Stimulated activated CD4-positive, alpha-beta T cell treated with anti-CD3 and anti-CD28 coated beads, TNF-alpha, amount 100 ng/mL, for 24 hours (primary cell): ENCODE measurements around the gene DDX19B.
"Not testable (repeated sequence)": the region's sequence is repeated elsewhere in the genome, so short reads cannot be mapped to it uniquely, and the experiment has no call there.

ENCODE experiments used
- DNase-seq, 3 experiments: peaks; one replicate each; pipeline ENCODE4 v3.0.0-alpha.2; 2020; ENCODE audit warnings: low read depth in 3 of 3

DDX19B gene

GRCh38 chr16:70287304-70287971, 11.5 kb upstream of the DDX19B start:
- DNase-seq, result not testable (repeated sequence)

GRCh38 chr16:70289229-70290094, 9.5 kb upstream of the DDX19B start, which contains the start of gene AARS1:
TSS of gene AARS1 (minus strand) at chr16:70289506. CDS start at chr16:70282763, 6,743 bp downstream.
- peak; percentile 89 to 94 (median 92) for DNase-seq

- DNase-seq, result no peak
Observed at GRCh38 chr16:70290949-70291519, 8.0 kb upstream of the DDX19B start.

GRCh38 chr16:70292148-70292547, 6.8 kb upstream of the DDX19B start:
- DNase-seq, result not testable (repeated sequence)

DNA sequence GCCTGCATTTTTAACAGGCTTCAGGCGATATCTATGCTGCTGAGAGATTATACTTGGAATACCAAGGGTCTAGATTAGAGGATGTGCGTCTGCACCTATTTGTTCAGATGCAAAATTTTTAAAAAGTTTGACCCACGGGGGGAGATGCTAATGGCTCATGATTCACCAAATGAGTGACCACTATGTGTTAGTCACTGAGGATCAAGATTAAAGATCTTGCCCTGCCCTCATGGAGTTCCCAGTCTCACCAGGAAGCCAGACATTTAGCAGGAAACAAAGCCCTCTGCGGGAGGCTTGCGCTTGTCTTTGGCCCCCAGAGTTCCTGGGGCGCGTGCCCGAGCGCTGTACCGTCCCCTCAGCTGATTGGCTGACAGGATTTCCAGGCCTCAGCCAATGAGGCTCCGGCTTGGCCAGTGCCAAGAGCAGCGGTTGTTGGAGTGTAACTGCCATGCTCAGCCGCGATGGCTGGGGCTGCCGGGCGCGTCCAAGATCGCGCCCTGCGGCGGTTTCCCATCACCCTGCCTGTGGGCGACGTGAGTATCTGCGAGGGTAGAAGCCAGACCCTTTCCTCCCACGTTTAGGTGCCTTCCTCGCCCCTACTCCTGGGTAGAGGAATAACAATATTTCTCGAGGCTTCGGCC, 4.5 kb upstream of the DDX19B start:
- no peak for DNase-seq

DNA sequence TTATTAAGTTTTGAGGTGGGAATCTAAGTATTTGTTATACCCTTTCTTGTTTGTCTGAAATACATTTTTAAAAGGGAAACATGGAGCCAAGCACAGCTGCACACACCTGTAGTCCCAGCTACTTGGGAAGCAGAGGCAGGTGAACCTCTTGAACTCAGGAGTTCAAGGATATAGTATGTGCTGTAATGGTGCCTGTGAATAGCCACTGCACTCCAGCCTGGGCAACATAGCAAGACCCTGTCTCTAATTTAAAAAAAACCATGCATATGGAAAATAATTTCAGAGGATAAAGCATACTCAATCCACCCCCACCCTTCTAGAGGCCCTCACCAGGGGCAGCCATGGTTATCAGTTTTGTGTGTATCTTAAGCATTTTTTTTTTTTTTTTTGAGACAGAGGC, 3.4 kb upstream of the DDX19B start:
- DNase-seq, result no peak

DNA sequence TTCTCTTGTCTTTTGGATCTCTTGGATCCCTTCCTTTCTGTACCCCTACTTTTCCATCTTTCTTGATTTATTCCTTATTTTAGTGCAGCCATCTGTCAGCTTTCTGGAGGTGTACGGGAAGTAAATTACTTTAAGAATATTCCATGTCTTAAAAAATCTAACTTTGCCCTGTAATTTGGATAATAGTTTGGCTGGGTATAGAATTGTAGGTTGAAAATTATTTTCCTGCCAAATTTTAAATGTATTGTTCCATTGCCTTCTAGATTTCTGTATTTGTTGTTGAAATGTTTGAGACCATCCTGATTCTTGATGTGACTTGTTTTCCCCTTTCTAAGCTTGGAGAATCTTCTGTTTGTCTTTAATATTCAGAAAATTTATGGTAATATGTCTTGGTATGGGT, 2.1 kb downstream of the DDX19B start:
- no peak for DNase-seq

DNA sequence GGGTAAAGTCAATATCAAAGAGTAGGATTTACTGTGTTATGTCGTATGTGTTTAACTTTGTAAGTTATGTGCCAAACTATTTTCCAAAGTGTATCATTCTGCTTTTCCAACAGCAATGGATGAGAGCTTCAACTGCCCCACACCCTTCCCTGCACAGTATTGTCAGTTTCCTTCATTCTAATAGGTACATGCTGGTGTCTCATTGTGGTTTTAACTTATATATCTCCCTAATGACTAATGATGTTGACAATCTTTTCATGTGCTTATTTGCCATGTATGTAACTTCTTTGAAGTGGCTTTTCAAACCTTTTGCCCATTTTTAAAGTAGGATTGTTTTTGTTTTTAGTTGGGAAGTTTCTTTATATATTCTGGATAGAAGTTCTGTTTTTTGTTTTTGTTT, 3.8 kb downstream of the DDX19B start:
- no peak for DNase-seq

DNA sequence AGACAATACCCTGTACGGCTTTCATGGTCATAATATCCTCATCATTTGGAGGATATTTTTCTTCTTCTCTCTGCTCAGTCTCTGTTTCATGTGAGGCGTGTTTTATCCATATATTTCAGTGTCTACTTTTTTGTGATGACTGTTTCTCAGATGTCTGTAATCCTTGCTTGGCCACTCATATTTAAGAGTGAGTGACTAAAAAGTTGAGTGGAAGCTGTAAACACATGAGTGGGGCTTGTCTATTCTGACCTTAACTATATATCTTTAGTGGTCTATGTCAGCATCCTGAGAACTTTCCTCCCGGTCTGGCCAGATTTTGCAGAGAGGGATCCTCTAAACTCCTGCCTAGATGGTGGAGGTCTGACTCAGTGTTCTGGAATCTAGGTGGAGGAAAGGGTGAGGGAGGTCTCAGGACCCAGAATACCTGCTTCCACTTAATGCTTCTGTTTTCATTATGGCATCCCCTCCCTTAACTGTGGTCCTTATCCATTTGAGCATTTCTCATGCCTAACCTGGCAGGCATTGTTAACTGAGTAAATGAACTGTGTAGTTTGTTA, 6.0 kb downstream of the DDX19B start:
- no peak for DNase-seq

DNA sequence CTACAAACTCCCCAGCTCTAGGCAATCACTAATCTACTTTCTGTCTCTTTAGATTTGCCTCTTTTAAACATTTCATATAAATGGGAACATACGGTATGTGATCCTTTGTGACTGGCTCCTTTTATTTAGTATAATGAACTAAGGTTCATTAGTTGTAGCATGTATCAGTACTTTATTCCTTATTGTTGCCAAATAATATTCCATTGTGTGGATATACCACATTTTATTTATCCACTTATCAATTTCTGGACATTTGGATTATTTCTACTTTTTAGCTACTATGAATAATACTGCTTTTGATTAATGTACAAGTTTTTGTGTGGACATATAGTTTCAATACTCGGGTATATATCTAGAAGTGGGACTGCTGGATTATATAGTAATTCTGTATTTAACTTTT, 7.9 kb downstream of the DDX19B start:
- DNase-seq, result no peak

GRCh38 chr16:70307726-70308125, 8.7 kb downstream of the DDX19B start:
- not testable (repeated sequence) for DNase-seq

GRCh38 chr16:70320121-70320520, 21.1 kb downstream of the DDX19B start:
- DNase-seq, result no peak

DNA sequence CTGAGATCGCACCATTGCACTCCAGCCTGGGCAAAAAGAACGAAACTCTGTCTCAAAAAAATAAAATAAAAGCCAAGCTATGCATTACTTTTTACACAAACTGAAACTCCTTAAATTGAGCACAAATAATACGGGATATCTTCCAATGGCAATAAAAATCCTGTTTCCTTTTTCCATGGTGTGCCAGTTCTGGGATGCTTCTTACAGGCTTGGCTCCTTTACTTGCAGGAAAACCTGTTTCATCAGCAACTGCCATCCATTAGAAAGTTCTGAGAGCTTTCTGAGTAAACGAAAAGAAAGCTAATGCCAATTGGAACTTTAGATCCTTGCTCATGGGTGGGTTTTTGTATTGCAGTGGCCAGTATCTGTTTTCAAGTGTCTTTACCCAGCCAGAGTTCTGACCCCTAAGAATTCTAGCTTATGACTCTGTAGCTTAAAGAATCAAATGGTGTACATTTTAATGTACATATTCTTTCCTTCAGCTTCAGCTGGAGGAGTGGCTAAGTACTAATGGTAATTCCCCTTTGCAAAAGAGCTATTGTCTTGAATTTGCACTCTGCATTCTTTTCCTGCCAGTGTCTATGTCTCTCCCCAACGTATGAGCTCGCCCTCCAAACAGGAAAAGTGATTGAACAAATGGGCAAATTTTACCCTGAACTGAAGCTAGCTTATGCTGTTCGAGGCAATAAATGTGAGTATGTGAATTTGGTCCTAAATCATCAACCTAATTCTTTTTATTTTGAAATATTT, 26.2 kb downstream of the DDX19B start:
- no peak for DNase-seq

GRCh38 chr16:70331091-70331490, 32.1 kb downstream of the DDX19B start:
- DNase-seq, result no peak

- peak in 1 of 3 experiments; percentile 4 for DNase-seq
Observed at GRCh38 chr16:70331588-70332358, 32.8 kb downstream of the DDX19B start.

DNA sequence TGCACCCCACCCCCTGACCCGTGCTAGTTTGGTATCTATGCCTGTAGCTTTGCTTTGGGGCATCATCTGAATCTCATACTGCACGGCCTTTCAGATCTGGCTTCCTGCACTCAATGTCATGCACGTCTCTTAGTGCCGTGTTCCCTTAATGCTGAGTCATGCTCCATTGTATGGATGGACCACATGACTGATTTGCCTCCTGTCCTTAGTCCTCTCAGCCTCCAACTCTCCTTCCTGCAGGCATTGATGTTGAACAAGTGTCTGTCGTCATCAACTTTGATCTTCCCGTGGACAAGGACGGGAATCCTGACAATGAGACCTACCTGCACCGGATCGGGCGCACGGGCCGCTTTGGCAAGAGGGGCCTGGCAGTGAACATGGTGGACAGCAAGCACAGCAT, 33.7 kb downstream of the DDX19B start:
- not testable (repeated sequence) for DNase-seq

DNA sequence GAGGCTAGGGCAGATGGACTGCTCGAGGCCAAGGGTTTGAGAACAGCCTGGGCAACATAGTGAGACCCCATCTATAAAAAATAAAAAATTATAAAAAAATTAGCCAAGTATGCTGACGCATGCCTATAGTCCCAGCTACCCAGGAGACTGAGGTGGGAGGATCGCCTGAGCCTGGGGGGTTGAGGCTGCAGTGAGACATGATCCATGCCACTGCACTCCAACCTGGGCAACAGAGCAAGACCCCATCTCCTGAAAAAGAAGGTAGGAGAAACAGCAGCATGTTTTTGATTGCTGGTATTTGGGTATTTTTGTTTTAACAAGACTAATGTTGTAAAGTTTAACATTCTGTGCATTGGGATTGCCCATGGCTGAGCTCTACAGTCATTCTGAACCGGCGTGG, 38.8 kb downstream of the DDX19B start:
- no peak for DNase-seq

GRCh38 chr16:70341600-70341999, 42.6 kb downstream of the DDX19B start:
- no peak for DNase-seq

GRCh38 chr16:70342016-70342415, 43.0 kb downstream of the DDX19B start:
- DNase-seq, result no peak

DNA sequence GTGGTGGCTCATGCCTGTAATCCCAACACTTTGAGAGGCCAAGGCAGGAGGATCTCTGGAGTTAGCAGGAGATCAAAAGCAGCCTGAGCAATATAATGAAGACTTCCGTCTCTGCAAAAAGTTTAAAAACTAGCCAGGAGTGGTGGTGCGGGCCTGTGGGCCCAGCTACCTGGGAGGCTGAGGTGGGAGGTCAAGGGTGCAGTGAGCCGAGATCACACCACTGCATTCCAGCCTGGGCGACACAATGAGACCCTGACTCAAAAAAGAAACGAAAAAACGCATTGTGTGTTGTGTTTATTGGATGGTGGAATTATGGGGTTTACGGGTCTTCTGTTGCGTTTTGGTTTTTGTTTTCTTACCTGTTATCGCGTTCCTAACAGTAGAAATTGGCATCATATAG, 46.9 kb downstream of the DDX19B start:
- no peak for DNase-seq
